ENCODE results near the gene NFYC. TPM values are rescaled to one million over a fixed set of nuclear protein-coding genes. Genes with fewer than 3 reads are reported as not detected.
"Not testable (repeated sequence)": the region's sequence is repeated elsewhere in the genome, so short reads cannot be mapped to it uniquely, and the experiment has no call there.

The NFYC gene
- total and polyA plus RNA-seq, 3 donors from 2014 or later = 69.1 to 83.9 (median 70.0) TPM

- intact Hi-C loops (cut with DNase I; ENCODE audit: low total_unique reads) = no loop called here
- H3K36me3 ChIP-seq (ENCODE audit: low read depth, missing control alignments) = no peaks in the 10 kb centered on the region
- H3K4me1 ChIP-seq = no peaks in the 10 kb centered on the region
- no peak overlapping the region for H3K4me3 ChIP-seq
- no peak for DNase-seq
- H3K9me3 ChIP-seq = no peaks in the 10 kb centered on the region
- TF ChIP-seq, protein P1, sequence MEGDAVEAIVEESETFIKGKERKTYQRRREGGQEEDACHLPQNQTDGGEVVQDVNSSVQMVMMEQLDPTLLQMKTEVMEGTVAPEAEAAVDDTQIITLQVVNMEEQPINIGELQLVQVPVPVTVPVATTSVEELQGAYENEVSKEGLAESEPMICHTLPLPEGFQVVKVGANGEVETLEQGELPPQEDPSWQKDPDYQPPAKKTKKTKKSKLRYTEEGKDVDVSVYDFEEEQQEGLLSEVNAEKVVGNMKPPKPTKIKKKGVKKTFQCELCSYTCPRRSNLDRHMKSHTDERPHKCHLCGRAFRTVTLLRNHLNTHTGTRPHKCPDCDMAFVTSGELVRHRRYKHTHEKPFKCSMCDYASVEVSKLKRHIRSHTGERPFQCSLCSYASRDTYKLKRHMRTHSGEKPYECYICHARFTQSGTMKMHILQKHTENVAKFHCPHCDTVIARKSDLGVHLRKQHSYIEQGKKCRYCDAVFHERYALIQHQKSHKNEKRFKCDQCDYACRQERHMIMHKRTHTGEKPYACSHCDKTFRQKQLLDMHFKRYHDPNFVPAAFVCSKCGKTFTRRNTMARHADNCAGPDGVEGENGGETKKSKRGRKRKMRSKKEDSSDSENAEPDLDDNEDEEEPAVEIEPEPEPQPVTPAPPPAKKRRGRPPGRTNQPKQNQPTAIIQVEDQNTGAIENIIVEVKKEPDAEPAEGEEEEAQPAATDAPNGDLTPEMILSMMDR (IDR thresholded peaks at IDR 0.05) = no peak
- no peak for TF ChIP-seq POLR2A (IDR thresholded peaks at IDR 0.05)
- H3K27me3 ChIP-seq = no peaks in the 10 kb centered on the region
- H3K27ac ChIP-seq = no peak overlapping the region
- WGBS, 2 donors = 93 to 94% methylated on average over 8 of the region's 8 CpGs
These were observed 31.9 kb downstream of the NFYC start for GRCh38 chr1:40723196-40723955.

DNA sequence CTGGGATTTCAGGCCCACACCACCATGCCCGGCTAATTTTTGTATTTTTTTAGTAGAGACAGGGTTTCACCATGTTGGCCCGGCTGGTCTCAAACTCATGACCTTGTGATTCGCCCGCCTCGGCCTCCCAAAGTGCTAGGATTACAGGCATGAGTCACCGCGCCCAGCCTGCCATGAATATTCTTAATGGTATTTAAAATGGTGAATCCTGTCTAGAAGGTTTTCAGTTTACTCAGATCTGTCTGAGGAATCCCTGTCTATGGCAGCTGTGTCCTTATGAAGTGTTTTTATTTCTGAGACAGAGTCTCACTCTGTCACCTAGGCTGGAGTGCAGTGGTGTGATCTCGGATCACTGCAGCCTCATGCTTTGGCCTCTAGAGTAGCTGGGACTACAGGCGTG lies 36.2 kb downstream of the NFYC start:
- H3K27ac ChIP-seq; H3K27me3 ChIP-seq; H3K4me1 ChIP-seq; H3K4me3 ChIP-seq; H3K9me3 ChIP-seq; H3K36me3 ChIP-seq (ENCODE audit: low read depth, missing control alignments); intact Hi-C loops (cut with DNase I; ENCODE audit: low total_unique reads); DNase-seq: not testable (repeated sequence)
- 94 to 97% methylated on average over 9 of the region's 9 CpGs for WGBS, 2 donors

DNA sequence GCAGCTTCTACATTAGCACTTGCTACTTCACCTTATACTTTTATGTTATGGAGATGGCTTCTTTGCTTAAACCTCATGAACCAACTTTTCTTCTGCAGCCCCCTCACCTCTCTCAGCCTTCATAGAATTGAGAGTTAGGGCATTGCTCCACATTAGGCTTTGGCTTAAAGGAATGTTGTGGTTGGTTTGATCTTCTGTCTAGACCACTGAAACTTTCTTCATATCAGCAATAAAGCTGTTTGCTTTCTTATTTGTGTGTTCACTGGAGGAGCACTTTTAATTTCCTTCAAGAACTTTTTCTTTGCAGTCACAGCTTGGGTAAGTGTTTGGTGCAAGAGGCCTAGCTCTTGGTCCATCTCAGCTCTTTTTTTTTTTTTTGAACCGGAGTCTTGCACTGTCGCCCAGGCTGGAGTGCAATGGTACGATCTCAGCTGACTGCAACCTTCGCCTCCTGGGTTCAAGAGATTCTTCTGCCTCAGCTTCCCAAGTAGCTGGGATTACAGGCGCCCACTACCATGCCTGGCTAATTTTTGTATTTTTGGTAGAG lies 37.9 kb downstream of the NFYC start:
- H3K36me3 ChIP-seq (ENCODE audit: low read depth, missing control alignments); H3K9me3 ChIP-seq; H3K27ac ChIP-seq; intact Hi-C loops (cut with DNase I; ENCODE audit: low total_unique reads); H3K27me3 ChIP-seq; H3K4me1 ChIP-seq; DNase-seq; H3K4me3 ChIP-seq: not testable (repeated sequence)
- 91 to 92% methylated on average over 5 of the region's 5 CpGs for WGBS, 2 donors

GRCh38 chr1:40732756-40733301 lies 41.3 kb downstream of the NFYC start:
- Histone ChIP-seq H3K4me3 (no peak overlapping the region), H3K9me3 (no peaks in the 10 kb centered on the region), H3K36me3 (ENCODE audit: low read depth, missing control alignments) (no peaks in the 10 kb centered on the region), H3K4me1 (no peaks in the 10 kb centered on the region), H3K27ac (no peak overlapping the region), H3K27me3 (no peaks in the 10 kb centered on the region)
- TF ChIP-seq POLR2A (IDR thresholded peaks at IDR 0.05) = no peak
- TF ChIP-seq, protein P1 (IDR thresholded peaks at IDR 0.05) = no peak
- intact Hi-C loops (cut with DNase I; ENCODE audit: low total_unique reads) = no loop called here
- no peak for DNase-seq
- 66 to 87% methylated on average over 2 of the region's 2 CpGs for WGBS, 2 donors

DNA sequence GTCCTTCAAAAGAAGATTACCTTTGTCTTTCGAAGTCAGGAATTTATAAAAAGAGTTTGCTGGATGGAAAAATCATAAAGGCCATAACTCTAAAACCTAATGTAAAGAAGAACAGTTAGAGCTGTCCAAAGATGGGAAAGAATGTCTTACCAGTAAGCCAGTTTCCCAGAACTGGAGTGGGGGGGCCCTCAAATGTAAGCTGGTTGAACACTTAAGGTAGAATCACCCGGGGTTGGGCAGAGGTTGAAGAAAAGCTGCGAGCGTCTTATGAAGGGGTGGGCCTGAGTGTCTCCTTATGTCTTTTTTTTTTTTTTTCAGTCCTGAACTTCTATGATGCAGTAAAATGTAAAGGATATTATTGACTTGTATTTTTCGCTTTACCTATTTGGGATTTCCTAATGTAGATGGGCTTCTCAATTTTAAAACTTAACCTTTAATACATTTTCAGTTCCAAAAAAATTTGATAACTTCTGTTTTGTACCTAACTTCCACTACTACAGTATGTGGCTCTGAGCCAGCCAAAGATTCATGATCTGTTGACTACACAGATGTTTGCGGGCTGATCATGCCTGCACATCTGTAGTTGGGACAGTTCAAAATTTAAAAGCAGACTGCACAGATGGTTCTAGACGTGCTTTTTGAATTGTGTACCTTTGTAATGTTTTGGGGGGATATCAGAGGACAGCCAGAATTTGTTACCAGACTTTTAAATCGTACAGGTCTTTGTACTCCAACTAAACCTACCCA lies 43.6 kb downstream of the NFYC start:
- no peaks in the 10 kb centered on the region for H3K36me3 ChIP-seq (ENCODE audit: low read depth, missing control alignments)
- no peak overlapping the region for H3K27ac ChIP-seq
- no peaks in the 10 kb centered on the region for H3K27me3 ChIP-seq
- peaks cover 4% of the 10 kb centered on the region for H3K4me1 ChIP-seq
- TF ChIP-seq POLR2A (IDR thresholded peaks at IDR 0.05) = no peak
- TF ChIP-seq, protein P1 (IDR thresholded peaks at IDR 0.05) = no peak
- H3K9me3 ChIP-seq = no peaks in the 10 kb centered on the region
- no peak for DNase-seq
- no peak overlapping the region for H3K4me3 ChIP-seq
- intact Hi-C loops (cut with DNase I; ENCODE audit: low total_unique reads) = no loop called here
- 86 to 88% methylated on average over 8 of the region's 8 CpGs for WGBS, 2 donors
